AG09309 (cell line): ENCODE results near the gene FHOD3.

ENCODE experiments used
- DNase-seq: peaks from one replicate; pipeline ENCODE4 v3.0.0-alpha.2; 2010; ENCODE audit warnings: low read depth
- H3K4me3 ChIP-seq: 2 replicates; pipeline ENCODE4 v1.5.1; 2011; ENCODE audit warnings: mild to moderate bottlenecking, low read depth, low read length, moderate library complexity; ENCODE audit not compliant: control insufficient read depth
- CTCF ChIP-seq: IDR thresholded peaks from 2 replicates; pipeline ENCODE4 v1.5.1; 2011; ENCODE audit warnings: mild to moderate bottlenecking, low read depth, low read length, inconsistent platforms; ENCODE audit not compliant: insufficient read depth, control insufficient read depth; ENCODE audit errors: missing control alignments

Gene FHOD3

GRCh38 chr18:36704156-36704555, 406.6 kb downstream of the FHOD3 start:
- no peak for TF ChIP-seq CTCF
- no peak overlapping the region for H3K4me3 ChIP-seq
- DNase-seq, result no peak

GRCh38 chr18:36706134-36706881, 408.8 kb downstream of the FHOD3 start:
- DNase-seq, result no peak
- no peak for TF ChIP-seq CTCF
- H3K4me3 ChIP-seq, result no peak overlapping the region

- no peak for DNase-seq
- no peak overlapping the region for H3K4me3 ChIP-seq
- no peak for TF ChIP-seq CTCF
These were observed 410.9 kb downstream of the FHOD3 start for GRCh38 chr18:36708366-36708765.

- no peak for DNase-seq
- H3K4me3 ChIP-seq, result no peak overlapping the region
- TF ChIP-seq CTCF, result no peak
These were observed 411.8 kb downstream of the FHOD3 start for GRCh38 chr18:36709315-36709714.

- TF ChIP-seq CTCF, result no peak
- DNase-seq, result no peak
- no peak overlapping the region for H3K4me3 ChIP-seq
These were observed 413.7 kb downstream of the FHOD3 start for GRCh38 chr18:36711014-36711725.

- DNase-seq, result peak; percentile 67
These were observed 414.4 kb downstream of the FHOD3 start for GRCh38 chr18:36711813-36712444.

More at GRCh38 chr18:36711813-36712444, 414.4 kb downstream of the FHOD3 start:
- H3K4me3 ChIP-seq, result no peak overlapping the region
- TF ChIP-seq CTCF, result no peak
